ENCODE results near the gene WFDC1.

Gene WFDC1

GRCh38 chr16:84330685-84331050, 36.0 kb downstream of the WFDC1 start:
- Histone ChIP-seq H3K9me3 (ENCODE audit: insufficient read depth, low read depth, low read length) (no peaks in the 10 kb centered on the region), H3K4me1 (ENCODE audit: insufficient read depth, low read length, poor library complexity, severe bottlenecking) (no peaks in the 10 kb centered on the region), H3K36me3 (ENCODE audit: insufficient read depth, low read length) (no peaks in the 10 kb centered on the region), H3F3A (ENCODE audit: low read depth) (no peaks in the 10 kb centered on the region), H3K9ac (ENCODE audit: low read depth, low read length, poor library complexity, severe bottlenecking) (no peak overlapping the region), H3K27me3 (ENCODE audit: insufficient read depth, low read length, poor library complexity, severe bottlenecking) (no peaks in the 10 kb centered on the region), H3K79me2 (ENCODE audit: insufficient read depth, low read length) (no peaks in the 10 kb centered on the region), H3K4me3 (ENCODE audit: low read length, poor library complexity, severe bottlenecking) (no peak overlapping the region), H3K4me2 (ENCODE audit: low read depth, low read length, poor library complexity, severe bottlenecking) (no peak overlapping the region), H2AFZ (ENCODE audit: low read length) (no peak overlapping the region), H3K9me2 (replicated peaks; ENCODE audit: low read depth, low read length) (no peaks in the 10 kb centered on the region), H4K20me1 (ENCODE audit: insufficient read depth, low read length, poor library complexity, severe bottlenecking) (no peaks in the 10 kb centered on the region)
- TF ChIP-seq EZH2phosphoT487 (IDR thresholded peaks at IDR 0.05; ENCODE audit: borderline replicate concordance) (no peak), CTCF (conservative IDR thresholded peaks at IDR 0.05; ENCODE audit: low read length) (no peak)

- no peaks in the 10 kb centered on the region for H3K4me1 ChIP-seq (ENCODE audit: insufficient read depth, low read length, poor library complexity, severe bottlenecking)
- H3K9me2 ChIP-seq (replicated peaks; ENCODE audit: low read depth, low read length): no peaks in the 10 kb centered on the region
- H3K9me3 ChIP-seq (ENCODE audit: insufficient read depth, low read depth, low read length): no peaks in the 10 kb centered on the region
- H3K9ac ChIP-seq (ENCODE audit: low read depth, low read length, poor library complexity, severe bottlenecking): no peak overlapping the region
- no peaks in the 10 kb centered on the region for H3K79me2 ChIP-seq (ENCODE audit: insufficient read depth, low read length)
- H2AFZ ChIP-seq (ENCODE audit: low read length): no peak overlapping the region
- no peak overlapping the region for H3K4me2 ChIP-seq (ENCODE audit: low read depth, low read length, poor library complexity, severe bottlenecking)
- H3K4me3 ChIP-seq (ENCODE audit: low read length, poor library complexity, severe bottlenecking): no peak overlapping the region
- no peaks in the 10 kb centered on the region for H3F3A ChIP-seq (ENCODE audit: low read depth)
- no peaks in the 10 kb centered on the region for H3K36me3 ChIP-seq (ENCODE audit: insufficient read depth, low read length)
- H3K27me3 ChIP-seq (ENCODE audit: insufficient read depth, low read length, poor library complexity, severe bottlenecking): no peaks in the 10 kb centered on the region
- H4K20me1 ChIP-seq (ENCODE audit: insufficient read depth, low read length, poor library complexity, severe bottlenecking): no peaks in the 10 kb centered on the region
- TF ChIP-seq CTCF (conservative IDR thresholded peaks at IDR 0.05; ENCODE audit: low read length): no peak
- TF ChIP-seq EZH2phosphoT487 (IDR thresholded peaks at IDR 0.05; ENCODE audit: borderline replicate concordance): no peak
These were observed 37.5 kb downstream of the WFDC1 start for GRCh38 chr16:84331998-84332780.

- no peaks in the 10 kb centered on the region for H3K9me2 ChIP-seq (replicated peaks; ENCODE audit: low read depth, low read length)
- H3K9ac ChIP-seq (ENCODE audit: low read depth, low read length, poor library complexity, severe bottlenecking): no peak overlapping the region
- no peaks in the 10 kb centered on the region for H3K79me2 ChIP-seq (ENCODE audit: insufficient read depth, low read length)
- H3K4me2 ChIP-seq (ENCODE audit: low read depth, low read length, poor library complexity, severe bottlenecking): no peak overlapping the region
- no peaks in the 10 kb centered on the region for H4K20me1 ChIP-seq (ENCODE audit: insufficient read depth, low read length, poor library complexity, severe bottlenecking)
- H3K9me3 ChIP-seq (ENCODE audit: insufficient read depth, low read depth, low read length): no peaks in the 10 kb centered on the region
- no peaks in the 10 kb centered on the region for H3F3A ChIP-seq (ENCODE audit: low read depth)
- H3K36me3 ChIP-seq (ENCODE audit: insufficient read depth, low read length): no peaks in the 10 kb centered on the region
- H3K4me3 ChIP-seq (ENCODE audit: low read length, poor library complexity, severe bottlenecking): no peak overlapping the region
- H3K4me1 ChIP-seq (ENCODE audit: insufficient read depth, low read length, poor library complexity, severe bottlenecking): no peaks in the 10 kb centered on the region
- no peaks in the 10 kb centered on the region for H3K27me3 ChIP-seq (ENCODE audit: insufficient read depth, low read length, poor library complexity, severe bottlenecking)
- H2AFZ ChIP-seq (ENCODE audit: low read length): no peak overlapping the region
- TF ChIP-seq EZH2phosphoT487 (IDR thresholded peaks at IDR 0.05; ENCODE audit: borderline replicate concordance) (no peak), CTCF (conservative IDR thresholded peaks at IDR 0.05; ENCODE audit: low read length) (no peak)
These were observed 38.5 kb downstream of the WFDC1 start for GRCh38 chr16:84332975-84333684.
